Breast epithelium (tissue), 3 donors: Measurements from ENCODE around the gene CTAG2.

Source experiments
- CTCF ChIP-seq, 3 donors: fragments of 450-650 bp; IDR thresholded peaks; one replicate each; pipeline ENCODE4 v1.5.1; 2016 to 2017; ENCODE audit warnings: antibody characterized with exemption in 3 of 3, mild to moderate bottlenecking in 3 of 3, moderate library complexity in 3 of 3
- POLR2AphosphoS5 ChIP-seq, 3 donors: sonication (generic); formaldehyde crosslinking; IDR thresholded peaks; one replicate each; pipeline ENCODE4 v1.6.1; 2017; ENCODE audit warnings: antibody characterized with exemption in 3 of 3

GRCh38 chrX:154658957-154659356, 5.6 kb upstream of the CTAG2 start:
- TF ChIP-seq CTCF (IDR thresholded peaks at IDR 0.05) (no peak), POLR2AphosphoS5 (IDR thresholded peaks at IDR 0.05) (no peak)
